ENCODE data around the gene SURF1.
"Not testable (repeated sequence)": the region's sequence is repeated elsewhere in the genome, so short reads cannot be mapped to it uniquely, and the experiment has no call there.

SURF1 gene, protein sequence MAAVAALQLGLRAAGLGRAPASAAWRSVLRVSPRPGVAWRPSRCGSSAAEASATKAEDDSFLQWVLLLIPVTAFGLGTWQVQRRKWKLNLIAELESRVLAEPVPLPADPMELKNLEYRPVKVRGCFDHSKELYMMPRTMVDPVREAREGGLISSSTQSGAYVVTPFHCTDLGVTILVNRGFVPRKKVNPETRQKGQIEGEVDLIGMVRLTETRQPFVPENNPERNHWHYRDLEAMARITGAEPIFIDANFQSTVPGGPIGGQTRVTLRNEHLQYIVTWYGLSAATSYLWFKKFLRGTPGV

DNA sequence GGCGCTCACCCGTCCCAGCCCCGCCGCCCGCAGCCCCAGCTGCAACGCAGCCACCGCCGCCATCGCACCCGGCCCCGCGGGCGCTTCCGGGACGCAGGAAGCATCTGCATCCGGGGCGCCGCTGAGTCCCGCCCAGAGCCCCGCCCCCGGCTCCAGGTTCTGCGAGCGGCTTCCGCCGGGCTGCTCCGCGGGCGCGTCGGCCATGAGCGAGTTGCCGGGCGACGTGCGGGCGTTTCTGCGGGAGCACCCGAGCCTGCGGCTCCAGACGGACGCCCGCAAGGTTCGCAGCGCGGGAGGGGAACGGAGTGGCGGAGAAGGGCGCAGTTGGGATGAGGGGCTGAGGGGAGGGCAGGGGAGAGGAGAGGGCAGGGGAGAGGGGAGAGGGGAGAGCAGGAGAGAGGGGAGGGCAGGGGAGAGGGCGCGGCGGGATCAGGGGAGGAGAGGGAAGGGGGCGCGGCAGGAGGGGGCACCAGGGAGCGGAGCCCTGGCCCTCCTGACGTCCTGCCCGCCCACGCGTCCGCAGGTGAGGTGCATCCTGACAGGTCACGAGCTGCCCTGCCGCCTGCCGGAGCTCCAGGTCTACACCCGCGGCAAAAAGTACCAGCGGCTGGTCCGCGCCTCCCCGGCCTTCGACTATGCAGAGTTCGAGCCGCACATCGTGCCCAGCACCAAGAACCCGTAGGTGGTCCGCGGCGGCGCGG, at the start of gene SURF1, which contains the start of gene SURF2:
TSS of gene SURF1 (minus strand) at position 97 of the 701 bp plus-strand sequence. CDS start at position 63, 34 bp downstream.
TSS of gene SURF2 (plus strand) at position 160 of the 701 bp plus-strand sequence. CDS start at position 203, 43 bp downstream.
- no peak for DNase-seq

DNA sequence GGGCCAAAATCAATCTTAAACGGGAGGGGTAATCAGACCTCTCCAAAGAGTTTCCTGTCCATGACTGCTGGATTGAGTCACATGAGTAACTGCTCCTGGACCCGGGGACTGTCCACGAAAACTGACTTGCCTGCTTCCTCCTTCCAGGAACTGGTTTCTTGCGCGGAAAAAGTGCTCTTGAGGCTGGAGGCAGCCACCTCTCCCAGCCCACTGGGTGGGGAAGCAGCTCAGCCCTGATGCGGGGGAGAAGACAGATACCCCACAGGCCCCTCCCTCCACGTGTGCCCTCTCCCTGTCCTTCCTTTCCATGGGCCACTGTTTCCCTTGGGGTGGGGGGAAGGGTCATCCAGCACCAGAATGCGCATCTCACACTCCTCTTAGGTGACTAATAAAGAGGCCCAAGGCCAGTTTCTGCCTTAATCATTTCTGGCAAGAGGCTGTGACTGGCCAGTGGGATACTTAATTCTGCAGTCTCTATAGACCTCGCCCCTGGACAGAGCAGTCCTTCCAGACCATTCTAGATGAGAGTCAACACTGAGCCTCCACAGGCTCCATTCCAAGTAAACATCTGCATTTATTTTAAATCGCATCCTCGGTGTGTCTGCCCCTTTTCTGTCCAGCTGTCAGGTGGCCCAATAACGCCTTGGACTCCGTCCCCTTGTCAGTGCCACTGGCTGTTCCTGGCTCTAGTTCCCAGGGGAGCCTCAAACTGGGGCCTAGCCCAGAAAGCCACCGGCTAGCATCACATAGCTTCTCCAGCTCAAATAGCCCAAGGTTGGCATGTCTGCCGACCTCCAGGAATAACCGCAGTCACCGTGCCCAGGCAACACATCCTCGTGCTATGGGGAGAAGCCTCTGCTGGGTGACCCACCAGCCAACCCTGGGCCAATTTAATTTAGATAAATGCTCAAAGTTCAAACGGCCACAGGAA, 49.5 kb upstream of the SURF1 start:
- no peak for DNase-seq

DNA sequence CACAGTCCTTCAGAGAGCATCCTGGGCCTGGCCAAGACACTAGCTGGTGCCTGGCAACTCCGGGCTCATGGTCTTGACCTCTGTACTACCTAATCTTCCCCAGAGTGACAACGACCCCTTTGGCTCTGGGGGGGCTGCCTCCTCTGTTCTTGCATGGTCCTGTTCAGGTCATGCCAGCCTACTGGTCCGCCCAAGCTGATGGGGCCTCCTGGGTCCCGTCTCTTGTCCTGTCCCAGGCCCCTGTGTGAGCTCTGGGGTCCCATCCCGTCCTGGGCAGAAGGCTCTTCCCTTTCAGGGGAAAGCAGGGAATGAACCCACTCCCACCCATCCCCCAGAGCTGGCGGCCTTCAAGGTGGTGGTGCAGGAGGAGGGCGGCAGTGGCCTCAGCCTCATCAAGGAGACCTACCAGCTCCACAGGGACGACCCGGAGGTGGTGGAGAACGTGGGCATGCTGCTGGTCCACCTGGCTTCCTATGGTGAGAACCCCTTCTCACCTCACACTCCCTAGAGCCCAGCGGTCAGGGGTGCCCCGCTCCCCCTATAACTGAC, 48.2 kb upstream of the SURF1 start:
- no peak for DNase-seq

DNA sequence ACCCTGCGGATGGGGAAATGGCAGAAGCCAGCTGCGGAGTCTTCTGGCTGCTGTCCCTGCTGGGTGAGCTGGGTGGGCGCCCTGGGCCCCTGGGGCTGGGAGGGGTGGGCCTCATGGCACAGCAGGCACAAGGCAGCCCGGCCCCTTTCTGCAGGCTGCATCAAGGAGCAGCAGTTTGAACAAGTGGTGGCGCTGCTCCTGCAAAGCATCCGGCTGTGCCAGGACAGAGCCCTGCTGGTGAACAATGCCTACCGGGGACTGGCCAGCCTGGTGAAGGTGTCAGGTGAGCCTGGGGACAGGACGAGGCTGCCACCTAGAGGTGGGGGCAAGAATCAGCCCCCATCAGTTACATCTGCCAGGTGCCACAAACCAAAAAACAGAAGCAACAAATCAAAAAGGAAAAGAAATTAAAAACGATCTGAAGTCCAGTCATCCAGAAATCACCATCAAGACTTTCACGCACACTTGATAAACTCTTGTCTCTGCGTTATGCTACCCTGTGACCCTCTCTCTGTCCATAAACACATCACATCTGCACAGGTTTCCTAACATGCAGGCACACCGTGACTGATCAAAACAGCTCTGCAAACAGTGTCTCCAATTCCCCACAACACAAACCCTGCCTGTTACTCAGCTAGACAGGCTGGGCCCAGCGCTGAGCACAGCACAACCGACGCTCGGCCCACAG, 47.6 kb upstream of the SURF1 start:
- DNase-seq, result no peak

DNA sequence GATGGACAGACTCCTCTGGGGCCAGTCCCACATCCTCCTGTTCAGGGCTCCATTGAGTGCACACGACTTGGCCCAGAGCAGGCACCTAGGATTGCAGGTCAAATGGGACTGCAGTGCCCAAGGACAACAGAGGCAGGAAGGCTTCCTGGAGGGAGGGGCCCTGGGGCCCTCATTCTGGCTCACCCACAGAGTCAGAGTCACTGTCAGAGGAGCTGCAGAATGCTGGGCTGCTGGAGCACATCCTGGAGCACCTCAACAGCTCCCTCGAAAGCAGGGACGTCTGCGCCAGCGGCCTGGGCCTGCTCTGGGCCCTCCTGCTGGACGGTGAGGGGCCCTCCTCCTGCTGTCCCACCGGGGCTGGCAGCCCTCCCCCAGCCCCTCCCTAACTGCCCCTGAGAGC, 46.4 kb upstream of the SURF1 start:
- no peak for DNase-seq

DNA sequence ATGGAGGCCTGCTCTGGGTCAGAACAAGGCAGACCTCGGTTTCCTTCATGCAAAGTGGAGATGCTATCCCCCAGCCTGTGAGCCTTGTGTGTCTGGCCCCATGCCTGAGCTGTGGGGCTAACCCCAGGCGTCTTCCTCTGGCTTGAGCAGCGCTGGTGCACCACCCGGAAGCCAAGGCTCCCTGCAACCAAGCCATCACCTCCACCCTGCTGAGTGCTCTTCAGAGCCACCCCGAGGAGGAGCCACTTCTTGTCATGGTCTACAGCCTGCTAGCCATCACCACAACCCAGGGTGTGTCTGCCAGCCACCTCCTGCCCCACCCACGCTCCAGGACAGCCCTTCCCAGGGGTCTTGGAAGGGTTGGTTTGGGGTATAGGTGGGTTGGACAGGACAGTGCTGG, 45.3 kb upstream of the SURF1 start:
- no peak for DNase-seq

DNA sequence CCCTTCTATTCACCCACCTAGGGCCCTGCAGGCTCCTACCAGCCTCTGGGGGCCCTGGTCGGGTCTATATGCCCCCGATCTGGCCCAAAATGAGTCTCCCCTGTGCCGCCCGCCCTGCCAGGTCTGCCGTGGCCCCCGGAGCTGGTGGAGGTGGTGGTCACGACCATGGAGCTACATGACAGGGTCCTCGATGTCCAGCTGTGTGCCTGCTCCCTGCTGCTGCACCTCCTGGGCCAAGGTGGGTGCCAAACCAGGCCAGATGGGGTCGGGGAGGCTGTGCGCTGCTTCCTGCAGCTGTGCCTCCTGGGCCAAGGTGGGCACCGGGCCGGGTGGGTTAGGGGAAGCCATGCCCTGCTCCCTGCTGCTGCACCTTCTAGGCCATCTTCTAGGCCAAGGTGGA, 44.0 kb upstream of the SURF1 start:
- DNase-seq, result no peak

DNA sequence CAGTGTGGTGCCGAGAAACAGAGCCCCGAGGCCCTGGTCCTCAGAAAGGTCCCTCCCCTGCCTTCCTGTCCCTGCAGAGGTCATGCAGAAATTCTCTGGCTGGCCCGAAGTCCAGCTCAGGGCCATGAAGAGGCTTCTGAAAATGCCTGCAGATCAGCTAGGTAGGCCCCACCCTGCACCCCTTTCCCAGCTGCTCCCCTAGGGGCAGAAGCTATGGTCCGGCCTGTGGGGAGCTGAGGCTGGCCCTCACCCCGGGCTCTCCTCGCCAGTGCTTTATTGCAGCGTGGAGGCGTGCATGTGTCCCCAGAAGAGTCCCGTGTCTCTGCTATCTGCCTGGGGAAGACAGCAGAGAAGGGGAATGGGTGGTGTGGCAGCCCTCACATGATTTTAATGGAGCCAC, 41.6 kb upstream of the SURF1 start:
- no peak for DNase-seq

DNA sequence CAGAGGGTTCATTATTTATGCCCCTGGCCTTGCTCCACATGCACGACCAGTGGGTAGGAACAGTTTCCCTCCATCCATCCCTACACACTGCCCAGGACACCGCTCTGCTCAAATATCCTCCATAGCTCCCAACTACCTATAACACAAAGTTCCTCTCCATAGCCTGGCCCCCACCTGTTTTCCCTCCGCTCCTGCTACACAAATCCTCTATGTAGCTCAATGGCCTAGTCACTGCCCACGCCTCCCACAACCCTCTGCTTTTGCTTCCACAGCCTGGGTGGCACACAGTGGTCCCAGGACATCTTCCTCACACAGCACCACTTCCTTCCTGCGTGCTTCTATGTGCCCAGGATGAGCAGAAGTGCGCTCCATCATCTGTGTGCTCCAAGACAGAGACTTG, 41.1 kb upstream of the SURF1 start:
- DNase-seq, result no peak

DNA sequence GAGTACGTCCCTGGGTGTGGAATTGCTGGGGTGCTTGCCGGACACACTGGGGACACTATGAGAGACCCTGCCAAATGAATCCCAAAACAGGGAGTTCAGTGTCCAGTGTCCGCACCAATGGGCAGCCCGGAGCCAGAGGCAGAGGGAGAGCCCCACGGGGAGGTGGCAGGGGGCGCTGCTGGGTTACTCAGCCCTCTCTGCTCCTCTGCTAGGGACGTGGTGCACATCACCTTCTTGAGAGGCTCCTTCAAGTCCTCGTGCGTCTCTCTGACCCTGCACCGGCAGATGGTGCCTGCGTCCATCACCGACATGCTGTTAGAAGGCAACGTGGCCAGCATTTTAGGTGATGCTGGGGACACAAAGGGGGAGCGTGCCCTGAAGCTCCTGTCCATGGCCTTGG, 40.7 kb upstream of the SURF1 start:
- DNase-seq, result no peak

DNA sequence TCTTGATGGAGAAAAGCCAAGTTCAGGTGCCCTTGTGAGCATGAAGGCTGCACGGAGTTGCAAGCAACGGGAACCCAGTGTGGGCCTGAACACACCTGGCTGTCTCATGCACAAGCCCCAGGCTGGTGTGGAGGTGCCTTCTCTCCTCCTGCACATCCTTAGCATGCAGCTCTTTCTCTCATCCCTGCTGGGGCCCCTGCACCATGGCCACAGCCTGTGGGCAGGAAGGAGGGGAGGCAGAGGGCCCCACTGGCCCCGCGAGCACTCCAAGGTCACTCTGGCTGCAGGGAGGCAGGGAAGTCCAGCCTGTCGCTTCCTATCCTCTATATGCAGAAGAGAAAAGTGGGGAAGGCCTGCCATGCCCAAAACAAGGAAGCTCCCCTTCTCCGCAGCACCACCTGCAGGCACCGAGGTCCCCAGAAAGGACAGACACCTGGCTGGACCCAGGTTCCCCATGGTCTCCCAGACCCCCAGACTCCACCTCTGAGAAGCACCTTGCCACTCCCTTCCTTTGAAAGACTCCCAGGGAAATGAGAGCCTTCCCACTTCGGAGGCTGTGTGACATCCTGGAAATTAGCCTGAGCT, 38.5 kb upstream of the SURF1 start:
- no peak for DNase-seq

DNA sequence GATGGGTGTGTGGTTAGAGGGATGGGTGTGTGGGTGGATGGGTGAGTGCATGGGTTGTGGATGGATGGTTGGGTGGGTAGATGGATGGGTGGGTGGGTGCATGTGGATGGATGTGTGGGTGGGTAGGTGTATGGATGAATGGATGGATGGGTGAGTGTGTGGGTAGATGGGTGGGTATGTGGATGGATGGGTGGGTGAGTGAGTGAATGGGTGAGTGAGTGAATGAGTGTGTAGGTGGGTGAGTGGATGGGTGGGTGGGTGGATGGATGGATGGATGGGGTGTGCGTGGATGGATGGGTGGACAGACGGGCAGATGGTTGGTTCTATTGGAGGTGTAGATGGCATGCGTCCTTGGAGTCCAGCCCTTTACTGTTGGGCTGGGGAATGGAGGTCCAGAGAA, 37.1 kb upstream of the SURF1 start:
- DNase-seq, result no peak

DNA sequence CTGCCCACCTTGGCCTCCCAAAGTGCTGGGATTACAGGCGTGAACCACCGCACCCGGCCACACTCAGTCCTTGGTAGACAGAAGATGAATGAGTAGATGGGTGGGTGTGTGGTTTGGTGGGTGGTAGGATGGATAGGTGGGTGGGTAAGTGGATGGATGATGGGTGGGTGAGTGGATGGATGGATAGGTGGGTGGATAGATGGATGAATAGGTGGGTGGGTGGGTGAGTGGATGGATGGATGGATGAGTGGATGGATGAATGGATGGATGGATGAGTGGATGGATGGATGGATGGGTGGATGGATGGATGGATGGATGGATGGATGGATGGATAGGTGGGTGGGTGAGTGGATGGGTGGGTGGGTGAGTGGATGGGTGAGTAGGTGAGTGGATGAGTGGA, 36.0 kb upstream of the SURF1 start:
- DNase-seq, result not testable (repeated sequence)

DNA sequence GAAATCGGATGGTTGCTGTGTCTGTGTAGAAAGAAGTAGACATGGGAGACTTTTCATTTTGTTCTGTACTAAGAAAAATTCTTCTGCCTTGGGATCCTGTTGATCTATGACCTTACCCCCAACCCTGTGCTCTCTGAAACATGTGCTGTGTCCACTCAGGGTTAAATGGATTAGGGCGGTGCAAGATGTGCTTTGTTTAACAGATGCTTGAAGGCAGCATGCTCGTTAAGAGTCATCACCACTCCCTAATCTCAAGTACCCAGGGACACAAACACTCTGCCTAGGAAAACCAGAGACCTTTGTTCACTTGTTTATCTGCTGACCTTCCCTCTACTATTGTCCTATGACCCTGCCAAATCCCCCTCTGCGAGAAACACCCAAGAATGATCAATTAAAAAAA, 35.2 kb upstream of the SURF1 start:
- DNase-seq, result not testable (repeated sequence)

DNA sequence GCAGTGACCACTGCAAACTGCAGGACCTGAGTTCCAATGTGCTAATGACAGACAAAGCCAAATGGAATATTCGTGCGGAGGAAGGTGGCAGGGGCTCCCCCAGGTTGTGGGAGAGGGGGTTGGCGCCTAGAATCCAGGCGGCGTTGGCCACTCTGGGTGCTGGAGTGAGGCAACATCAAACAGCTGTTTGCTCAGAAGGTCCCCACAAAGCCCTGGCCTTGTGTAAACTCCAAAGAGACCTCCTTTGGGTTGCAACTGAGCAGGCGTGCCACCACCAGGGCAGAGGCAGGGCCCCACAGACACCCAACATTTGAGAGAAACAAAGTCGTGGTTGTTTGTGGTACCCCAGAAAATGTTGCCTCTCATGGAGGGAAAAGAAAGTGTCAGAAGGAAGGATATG, 34.4 kb upstream of the SURF1 start:
- DNase-seq, result no peak

DNA sequence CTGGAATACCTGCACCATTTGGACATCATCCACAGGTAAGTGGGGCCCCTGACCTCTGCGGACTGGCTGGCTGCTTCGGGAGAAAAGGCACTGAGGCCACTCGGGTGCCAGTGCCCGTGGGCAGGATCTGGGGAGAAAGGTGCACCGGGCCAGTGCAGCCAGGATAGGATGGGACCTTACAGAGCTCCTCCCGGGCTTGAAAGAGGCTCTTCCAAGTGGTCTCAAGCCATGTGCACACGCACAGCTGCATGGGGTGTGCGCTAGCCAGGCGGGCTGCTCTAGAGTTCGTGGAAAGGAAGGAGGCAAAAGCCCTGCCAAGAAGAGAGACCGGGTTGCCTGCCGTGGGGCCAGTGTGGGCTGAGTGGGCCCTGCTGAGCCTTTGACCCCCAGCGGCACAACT, 33.3 kb upstream of the SURF1 start:
- DNase-seq, result no peak

DNA sequence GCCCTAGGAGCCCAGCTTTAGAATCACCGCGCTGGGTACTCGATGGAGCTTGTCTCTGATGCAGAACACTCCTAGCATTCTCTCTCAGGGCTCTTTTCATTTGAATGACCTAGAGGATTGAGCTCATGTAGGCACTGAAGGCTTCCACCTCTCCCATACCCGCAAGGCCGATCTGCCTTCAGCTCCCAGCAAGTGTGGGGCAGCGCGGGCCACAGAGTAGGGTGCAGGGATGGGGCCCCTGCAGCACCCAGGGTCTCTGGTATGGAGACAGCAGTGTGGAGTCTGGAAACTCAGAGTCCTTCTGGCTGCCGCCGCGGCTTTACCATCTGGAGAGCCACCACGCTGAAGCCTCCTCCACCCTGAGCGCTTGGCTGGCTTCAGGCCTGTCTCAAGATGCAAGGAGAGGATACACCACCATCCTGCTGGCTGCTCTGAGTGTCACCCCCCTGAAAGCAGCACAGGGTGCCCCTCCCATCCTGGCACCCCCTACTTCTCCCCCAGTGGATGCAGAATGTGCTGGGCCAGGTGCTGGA, 32.8 kb upstream of the SURF1 start:
- no peak for DNase-seq

DNA sequence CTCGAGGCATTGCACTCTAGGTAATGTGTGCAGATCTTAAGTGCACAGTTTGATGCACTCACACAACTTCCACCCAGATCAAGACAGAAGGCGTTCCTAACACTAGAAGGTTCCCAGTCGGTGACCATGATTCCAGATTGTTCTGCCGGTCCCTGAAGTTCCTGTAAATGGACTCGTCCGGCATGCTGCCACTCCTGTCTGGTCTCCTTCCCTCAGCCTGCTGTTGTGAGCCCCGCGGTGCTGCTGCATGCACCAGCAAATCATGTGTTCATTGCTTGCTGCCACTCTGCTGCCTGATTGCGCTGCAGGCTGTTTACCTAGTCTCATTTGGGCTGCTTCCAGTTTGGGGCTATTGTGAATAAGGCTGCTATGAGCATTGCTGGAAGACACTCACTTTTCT, 31.4 kb upstream of the SURF1 start:
- DNase-seq, result no peak

DNA sequence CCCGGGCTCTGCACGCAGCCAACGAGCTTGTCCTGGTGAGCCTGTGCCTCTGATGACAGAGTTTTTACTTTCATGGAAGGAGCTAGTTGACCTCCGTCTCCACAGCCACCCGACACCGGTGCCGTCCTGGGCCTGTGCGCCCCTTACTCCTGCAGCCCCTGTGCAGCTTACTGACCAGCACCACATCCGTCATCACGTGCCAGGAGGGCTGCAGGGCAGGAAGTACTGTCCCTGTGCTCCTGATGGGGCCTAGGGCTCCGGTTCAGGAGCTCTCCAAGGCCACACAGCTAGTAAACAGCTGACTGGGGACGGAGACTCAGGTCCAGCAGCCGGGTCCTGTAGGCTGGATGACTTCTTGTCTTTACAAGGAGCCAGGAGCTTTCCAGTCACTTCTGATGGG, 30.1 kb upstream of the SURF1 start:
- DNase-seq, result no peak

DNA sequence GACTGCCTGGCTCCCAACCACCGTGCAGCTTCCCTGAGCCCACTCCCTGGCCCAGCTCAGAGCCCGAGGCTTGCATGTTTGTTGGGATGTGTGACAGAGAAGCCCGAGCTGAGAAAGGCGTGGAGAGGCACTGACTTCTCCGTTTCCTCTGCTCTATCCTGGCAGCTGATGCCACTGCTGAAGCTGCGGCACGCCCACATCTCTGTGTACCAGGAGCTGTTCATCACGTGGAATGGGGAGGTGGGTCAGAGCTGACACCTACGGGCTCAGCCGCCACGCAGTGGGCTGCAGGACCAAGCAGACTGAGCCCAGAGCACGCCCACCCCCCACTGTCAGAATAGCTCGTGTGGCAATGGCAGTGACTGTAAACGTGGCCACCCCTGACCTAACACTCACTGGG, 29.2 kb upstream of the SURF1 start:
- DNase-seq, result no peak

DNA sequence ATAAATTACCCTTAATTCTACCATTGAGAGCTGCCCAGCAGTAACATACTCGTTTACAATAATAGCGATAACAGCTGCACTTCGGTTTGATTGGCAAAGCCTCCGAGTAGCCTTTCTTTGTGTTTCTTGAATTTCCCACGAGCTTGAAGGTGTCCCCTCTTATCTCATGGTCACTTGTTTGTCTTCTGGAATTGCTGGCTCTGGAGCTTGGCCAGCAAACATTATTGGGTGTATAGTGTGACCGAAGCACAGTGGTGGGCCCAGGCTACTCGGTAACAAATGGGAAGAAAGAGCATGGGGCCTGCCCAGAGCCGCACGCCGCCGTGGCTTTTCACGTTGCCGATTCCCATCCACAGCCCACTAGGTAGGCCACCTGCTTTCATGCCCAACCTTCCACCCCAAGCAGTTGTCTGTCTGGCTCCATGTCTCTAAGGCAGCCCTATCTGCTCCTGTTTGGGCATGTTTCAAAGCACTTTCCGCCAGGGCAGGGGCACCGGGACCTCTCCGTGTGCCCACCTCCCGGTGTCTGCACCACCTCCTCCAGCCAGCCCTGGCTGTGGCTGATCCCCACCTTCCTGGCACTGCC, 28.5 kb upstream of the SURF1 start:
- DNase-seq, result no peak

DNA sequence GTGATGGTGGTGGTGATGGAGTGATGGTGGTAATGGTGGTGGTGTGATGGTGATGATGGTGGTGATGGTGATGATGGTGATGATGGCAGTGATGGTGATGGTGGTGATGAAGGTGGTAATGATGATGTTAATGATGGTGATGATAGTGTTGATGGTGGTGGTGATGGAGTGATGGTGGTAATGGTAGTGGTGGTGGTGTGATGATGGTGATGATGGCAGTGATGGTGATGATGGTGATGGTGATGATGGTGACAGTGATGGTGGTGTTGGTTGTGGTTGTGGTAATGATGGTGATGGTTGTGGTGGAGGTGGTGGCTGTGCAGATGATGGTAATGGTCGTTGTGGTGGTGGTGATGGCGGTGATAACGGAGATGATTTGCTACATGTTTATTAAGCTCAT, 27.2 kb upstream of the SURF1 start:
- DNase-seq, result no peak

Measured in NCI-H1436 treated with DMSO at 0.1 percent for 48 hours (cell line).